Measurements from ENCODE around the gene IGFBP7.

IGFBP7 gene

GRCh38 chr4:57093845-57094831 is 16.0 kb downstream of the IGFBP7 start:
- DNase-seq, result no peak

GRCh38 chr4:57091657-57092162 is 18.5 kb downstream of the IGFBP7 start:
- no peak for DNase-seq

DNA sequence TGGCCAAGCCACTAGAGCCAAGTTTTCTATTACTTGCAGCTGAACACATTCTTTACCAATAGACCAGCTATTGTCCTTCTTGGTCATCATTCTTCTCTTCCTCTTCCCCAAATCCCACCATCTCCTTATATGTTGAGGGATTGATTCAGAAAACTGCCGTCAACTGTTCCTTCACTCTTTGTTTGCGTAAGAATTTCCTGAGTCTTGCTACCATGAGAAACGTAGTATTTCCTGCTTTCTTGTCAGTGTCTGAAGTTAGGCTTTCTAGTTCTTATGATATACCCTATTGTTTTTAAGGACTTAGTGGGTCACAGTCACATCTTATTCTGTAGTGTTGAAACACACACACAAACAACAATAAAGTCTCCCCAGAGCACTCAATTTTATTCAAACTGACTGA is 20.1 kb downstream of the IGFBP7 start:
- DNase-seq, result no peak

- no peak for DNase-seq
Observed at GRCh38 chr4:57089549-57089948, 20.6 kb downstream of the IGFBP7 start.

GRCh38 chr4:57086031-57086723 is 24.0 kb downstream of the IGFBP7 start:
- no peak for DNase-seq

DNA sequence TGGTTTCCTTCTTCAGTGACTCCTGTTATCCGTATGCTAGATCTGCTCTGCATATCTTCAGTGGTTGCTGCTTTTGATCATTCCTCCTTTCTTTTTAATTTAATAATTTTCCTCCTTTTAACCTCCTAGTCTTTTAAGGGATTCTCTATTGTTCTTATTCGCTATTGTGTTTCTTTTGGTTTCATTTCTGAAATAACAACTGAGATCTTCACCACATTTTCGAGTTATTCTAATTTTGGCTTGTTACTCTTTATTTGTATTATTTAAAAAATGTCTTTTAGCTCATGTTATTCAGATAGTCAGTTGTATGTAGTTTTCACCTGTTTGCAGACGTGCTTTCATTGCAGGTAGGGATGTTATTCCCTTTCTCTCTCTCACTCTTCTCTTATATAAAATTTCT is 24.9 kb downstream of the IGFBP7 start:
- DNase-seq, result no peak

DNA sequence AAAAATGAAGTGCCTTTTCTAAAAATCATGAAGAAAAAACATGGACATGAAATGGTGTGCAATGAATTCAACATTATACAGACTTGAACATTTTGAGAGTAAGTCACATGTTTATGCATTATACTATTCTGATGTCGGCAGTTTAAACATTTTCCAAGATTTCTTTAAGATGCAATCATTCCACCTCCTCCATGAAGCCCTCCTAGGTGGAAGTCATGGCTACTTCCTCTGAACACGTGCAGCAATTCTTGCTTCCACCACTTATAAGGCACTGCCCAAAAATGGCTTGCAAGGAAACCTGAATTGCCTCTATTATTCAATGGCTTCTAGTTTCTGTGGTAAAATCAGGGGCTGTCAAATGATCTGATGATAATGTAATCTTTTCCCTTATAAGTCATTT is 25.8 kb downstream of the IGFBP7 start:
- no peak for DNase-seq

DNA sequence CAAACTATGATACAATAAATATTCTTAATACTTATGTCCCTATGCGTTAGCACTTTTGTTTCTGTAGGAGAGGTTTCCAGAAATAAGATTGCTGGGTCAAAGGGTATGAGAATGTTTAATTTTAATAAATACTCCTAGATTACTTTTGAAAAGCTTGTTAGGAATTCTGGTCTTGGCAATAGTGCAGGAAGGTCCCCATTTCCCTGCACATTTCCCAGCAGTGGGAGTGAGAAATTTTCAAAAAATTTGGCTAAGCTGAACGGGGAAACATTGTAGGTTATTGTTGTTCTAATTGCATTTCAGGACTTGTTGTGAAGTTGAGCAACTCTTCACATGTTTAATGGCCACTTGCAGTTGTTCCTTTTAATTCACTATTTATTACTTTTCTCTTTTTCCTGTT is 27.1 kb downstream of the IGFBP7 start:
- no peak for DNase-seq

DNA sequence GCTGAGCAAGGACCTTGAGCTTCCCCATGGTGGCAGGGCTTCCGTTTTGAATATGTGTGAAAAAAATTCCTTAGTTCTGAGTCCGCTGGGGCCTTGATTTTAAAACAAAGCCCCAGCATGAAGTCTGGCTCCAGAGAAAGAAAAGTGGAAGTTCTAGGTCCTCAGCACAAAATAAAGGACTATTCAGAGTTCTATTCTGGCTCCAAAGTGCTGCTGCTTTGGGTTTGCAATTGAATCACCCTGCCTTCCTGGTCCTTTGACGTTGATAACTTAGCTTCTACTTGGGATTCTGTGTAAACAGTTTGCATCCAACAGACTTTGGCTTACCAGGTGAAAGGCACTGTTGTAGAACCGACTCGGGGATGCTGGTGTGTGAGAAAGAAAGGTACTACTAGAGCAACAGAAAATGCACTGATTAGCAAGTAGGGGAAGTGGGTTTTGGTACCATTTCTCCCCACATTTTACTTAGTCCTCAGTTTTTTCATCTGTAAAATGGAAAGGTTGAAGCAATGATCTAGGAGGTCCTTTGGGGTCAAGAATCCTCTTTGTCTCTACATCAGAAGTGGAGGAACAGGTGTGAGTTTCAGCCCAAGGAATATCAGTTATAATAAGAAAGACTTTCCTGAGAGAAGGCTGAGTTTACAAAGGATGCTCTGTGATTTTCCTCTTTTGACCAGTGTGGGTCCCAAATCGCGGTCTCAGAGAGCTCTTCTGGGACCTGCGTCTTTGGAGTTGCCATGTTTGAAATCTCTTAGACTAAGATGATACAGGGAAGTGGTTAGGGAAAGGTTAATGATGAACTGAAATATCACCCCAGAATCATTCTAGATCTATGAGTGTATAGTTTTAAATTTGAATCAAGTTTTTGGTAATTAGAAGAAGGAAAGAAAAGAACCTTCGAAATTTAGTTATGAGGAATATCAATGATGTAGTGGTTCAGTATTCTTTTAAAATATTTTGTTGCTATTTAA is 28.2 kb downstream of the IGFBP7 start:
- DNase-seq, result no peak

DNA sequence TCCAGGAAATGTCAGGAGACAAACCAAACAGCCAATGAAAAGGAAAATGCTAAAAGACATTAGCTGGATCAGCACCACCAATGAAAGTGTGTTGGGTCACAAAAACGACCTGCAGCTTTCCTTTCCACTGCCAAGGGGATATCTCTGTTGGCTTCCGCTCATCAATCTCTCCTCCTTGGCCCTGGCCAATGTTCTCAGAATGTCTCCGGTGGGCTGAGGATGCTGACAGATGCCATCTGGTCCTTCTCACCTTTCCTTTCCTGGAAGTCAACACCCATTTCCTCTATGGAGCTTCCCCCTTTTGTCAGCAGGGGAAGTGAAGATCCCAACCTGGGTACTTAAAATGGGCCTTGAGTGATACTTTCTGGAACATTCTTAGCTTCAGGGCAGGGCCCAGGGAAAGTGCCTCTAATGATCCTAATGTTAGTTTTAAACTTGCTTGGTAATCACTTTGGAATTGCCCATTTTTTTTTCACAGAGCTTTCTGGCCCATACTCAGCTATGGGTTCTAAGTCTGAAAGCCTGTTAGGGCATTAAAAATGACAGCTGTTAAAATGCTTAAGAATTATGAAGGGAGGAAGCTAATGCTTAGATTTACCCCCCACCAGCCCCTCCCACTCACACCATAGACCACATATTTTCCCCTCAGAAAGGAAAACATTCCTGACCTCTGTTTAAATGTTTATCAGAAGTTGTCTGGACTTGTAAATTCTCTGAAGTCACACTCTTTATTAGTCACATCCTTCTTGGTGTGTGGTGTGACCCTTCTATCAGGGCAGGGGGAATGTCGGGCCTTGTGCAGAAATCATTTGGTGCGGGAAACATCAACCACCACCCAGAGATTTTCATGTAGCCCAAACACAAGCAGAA is 29.2 kb downstream of the IGFBP7 start:
- no peak for DNase-seq

GRCh38 chr4:57078685-57079521 is 31.3 kb downstream of the IGFBP7 start:
- DNase-seq, result no peak

DNA sequence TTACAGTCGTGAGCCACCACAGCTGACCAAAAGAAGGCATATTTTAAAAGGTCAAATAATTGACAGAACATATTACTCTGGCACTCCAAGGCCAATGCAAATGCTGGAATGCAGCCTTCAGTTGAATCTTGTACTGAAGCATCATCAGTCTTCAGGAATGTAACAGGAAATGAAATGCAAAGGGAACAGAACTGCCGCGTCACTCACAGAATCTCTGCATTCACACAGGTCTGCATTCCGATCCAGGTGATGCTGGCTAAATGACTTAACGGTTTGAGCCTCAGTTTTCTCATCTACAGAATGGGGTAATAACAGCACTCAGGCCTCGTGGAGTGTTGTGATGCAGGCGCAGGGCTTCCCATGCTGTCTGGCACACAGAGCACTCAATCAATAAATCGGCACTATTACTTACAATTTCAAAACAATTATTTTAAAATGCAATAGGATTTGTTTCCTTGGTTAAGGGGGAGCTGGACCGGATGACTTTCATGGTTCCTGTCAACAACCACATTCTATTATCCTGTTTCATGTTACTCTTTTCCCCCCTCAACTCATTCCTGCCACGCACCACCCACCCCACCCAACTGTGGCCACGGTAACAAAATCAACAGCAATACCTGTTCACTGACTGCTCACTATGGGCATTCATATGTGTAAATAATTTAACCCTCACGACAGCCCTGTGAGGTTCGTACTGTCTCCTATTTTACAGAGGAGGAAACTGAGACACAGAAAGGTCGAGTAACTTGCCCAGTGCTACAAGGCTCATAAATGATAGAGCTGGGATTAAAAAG is 32.4 kb downstream of the IGFBP7 start:
- DNase-seq, result no peak

DNA sequence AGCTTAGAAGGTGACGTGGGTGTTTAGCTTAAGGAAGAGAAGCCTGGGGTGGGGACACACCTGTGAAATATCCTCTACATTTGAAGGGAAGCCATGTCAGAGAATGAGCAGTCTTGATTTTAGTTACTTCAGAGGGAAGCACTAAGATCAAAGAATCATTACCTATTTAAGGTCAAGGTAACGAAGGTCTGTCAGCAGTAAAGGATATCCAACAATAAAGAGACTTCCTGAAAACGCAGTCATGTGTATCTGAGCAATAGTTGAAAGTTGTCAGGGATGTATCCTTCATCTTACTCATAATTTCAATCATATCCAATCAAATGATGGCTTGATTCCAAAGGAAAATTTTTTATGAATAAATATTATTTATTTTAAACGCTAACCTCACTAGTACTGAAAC is 33.5 kb downstream of the IGFBP7 start:
- DNase-seq, result no peak

DNA sequence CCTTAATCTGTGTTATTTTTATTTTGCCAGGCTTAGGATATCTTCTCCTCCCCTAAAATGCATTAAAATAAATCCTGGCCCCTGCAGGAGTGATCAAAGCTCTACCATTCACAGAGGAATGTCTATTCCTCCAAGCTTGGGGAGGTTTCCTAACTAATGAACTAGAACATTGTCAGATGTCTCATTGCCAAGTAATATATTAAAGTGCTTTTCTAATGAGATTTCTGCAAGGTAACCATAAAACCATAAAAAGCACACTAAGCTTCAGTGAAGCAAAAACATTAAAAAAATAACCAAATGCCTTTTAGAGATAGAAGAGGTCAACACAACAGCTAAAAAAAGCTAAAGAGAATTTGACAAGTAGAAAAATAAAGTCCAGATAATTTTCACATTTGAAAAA is 34.8 kb downstream of the IGFBP7 start:
- DNase-seq, result no peak

GRCh38 chr4:57074744-57075143 is 35.4 kb downstream of the IGFBP7 start:
- no peak for DNase-seq

DNA sequence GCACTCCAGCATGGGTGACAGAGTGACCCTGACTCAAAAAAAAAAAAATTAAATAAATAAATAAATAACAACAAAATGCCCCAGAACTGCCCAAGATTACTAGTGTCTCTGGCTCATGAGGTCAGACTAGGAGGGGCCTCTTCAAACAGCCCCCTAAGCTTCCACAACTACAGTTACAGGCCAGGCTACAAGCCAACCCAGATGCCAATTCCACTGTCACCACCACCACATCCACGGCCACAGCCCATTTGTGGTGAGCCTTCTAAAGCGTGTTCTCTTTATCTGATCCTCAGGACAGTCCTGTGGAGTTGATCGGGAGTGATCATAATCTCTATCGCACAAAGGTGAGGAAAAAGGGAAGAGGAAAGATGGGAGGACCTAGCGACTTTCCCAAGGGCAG is 36.6 kb downstream of the IGFBP7 start:
- no peak for DNase-seq

- no peak for DNase-seq
Observed at GRCh38 chr4:57071326-57071725, 38.9 kb downstream of the IGFBP7 start.

DNA sequence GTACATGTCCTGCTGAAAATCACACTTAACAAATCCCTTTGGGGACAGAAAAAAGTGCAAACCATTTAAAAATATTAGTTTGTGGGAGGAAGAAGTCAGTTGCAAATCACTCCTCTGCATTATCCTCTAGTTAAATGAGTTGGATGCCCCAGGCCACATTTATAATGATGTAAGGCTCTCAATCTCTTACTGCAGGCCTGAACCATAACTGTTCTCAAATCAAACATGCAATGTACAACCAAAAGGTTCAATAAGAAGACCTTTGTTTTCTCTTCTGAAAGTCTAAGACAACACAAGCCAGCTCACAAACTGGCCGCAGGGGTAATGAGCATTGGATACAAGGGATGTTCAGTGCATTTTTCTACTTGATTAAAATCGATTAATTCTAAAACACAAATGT is 39.7 kb downstream of the IGFBP7 start:
- no peak for DNase-seq

DNA sequence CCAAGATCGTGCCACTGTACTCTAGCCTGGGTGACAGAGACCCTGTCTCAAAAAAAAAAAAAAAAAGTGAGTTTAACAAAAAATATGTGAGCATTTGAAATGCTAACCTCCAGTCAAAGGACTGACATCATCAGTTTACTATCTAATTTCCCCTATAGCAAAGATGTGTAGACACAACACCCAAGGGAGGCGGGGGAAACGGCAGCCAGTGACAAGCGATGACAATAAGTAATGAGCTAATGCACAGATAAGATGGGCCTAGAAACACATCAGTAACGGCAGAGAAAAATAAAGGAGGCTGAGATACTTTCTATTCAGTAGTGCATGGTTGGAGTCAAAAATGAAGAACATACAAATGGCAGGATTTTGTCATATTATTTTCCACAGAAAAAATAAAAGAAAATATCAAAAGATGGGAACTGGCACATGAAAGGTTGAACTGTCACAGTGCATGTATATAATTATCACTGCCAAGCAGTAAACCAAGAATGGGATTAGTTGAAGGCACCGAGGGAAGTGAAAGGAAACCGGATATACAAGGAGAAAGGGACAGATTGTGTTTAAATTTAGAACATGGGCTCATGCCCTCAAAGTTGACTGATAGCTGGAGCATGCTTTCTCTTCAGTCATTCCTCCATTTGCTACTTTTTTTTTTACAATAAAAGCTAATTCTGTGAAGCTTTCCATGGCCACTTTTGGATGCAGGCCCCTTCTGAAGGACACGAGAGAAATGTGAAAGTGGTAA is 41.8 kb downstream of the IGFBP7 start:
- no peak for DNase-seq

Measured in NCI-H1436 treated with DMSO at 0.1 percent for 48 hours (cell line).